RWPE2 (cell line): ENCODE measurements around the gene CACNA1B.

ENCODE experiments used
- ATAC-seq: fragments of 200-7000 bp; cut with Tn5 transposase; 3 replicates; pipeline ENCODE4 v1.9.1; 2021; ENCODE audit warnings: low read depth
- DNase-seq: peaks from one replicate; pipeline ENCODE4 v3.0.0-alpha.2; 2020; ENCODE audit warnings: low spot score
- H3K27ac ChIP-seq: fragments of 450-650 bp; 2 replicates; pipeline ENCODE4 v1.5.1; 2017; ENCODE audit warnings: mild to moderate bottlenecking; ENCODE audit not compliant: poor library complexity, severe bottlenecking
- H3K27me3 ChIP-seq: fragments of 250-450 bp; sonication (Bioruptor Pico); 2 replicates; pipeline ENCODE4 v1.5.1; 2021; ENCODE audit warnings: mild to moderate bottlenecking, moderate library complexity; ENCODE audit not compliant: insufficient read depth, poor library complexity, severe bottlenecking
- H3K36me3 ChIP-seq: fragments of 250-450 bp; sonication (Bioruptor Pico); 2 replicates; pipeline ENCODE4 v1.5.1; 2020; ENCODE audit warnings: low read depth, mild to moderate bottlenecking, moderate library complexity
- H3K4me1 ChIP-seq: fragments of 250-450 bp; sonication (Bioruptor Pico); 2 replicates; pipeline ENCODE4 v1.5.1; 2021; ENCODE audit warnings: mild to moderate bottlenecking, moderate library complexity; ENCODE audit not compliant: insufficient read depth, poor library complexity, severe bottlenecking
- H3K4me3 ChIP-seq: fragments of 250-450 bp; sonication (Bioruptor Pico); 2 replicates; pipeline ENCODE4 v1.5.1; 2021; ENCODE audit warnings: mild to moderate bottlenecking, moderate library complexity; ENCODE audit not compliant: severe bottlenecking
- H3K9me3 ChIP-seq: fragments of 250-450 bp; sonication (Bioruptor Pico); 2 replicates; pipeline ENCODE4 v1.5.1; 2021; ENCODE audit warnings: mild to moderate bottlenecking, moderate library complexity; ENCODE audit not compliant: severe bottlenecking
- CTCF ChIP-seq: fragments of 450-650 bp; IDR thresholded peaks from one replicate; pipeline ENCODE4 v1.5.1; 2017; ENCODE audit warnings: mild to moderate bottlenecking, moderate library complexity; ENCODE audit not compliant: poor library complexity, severe bottlenecking

The CACNA1B gene

DNA sequence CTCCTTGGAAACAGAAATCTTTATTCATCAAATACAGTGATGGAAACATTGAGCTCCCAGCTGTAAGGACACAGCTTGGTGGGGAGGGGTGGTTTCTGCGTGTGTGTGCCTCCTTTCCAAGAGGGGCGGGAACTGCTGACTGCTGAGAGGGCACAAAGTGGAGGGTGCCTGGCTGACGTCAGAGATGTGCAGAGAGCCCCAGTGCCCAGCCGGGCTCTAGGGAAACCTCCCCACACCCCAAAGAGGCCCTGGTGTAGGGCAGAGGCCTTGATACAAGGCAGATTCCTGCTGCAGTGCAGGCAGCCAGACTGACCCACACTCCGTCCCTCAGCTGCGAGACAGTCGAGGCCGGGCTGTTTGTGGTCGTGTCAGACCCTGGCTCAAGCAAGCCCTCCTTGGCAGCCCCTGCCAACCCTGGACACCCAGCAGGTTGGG, 191.0 kb downstream of the CACNA1B start:
- no peaks in the 10 kb centered on the region for H3K4me1 ChIP-seq
- H3K4me3 ChIP-seq = no peak overlapping the region
- DNase-seq = peak; percentile 36
- peaks cover 9% of the 10 kb centered on the region for H3K27me3 ChIP-seq
- ATAC-seq = no peak
- H3K36me3 ChIP-seq = no peaks in the 10 kb centered on the region
- no peaks in the 10 kb centered on the region for H3K9me3 ChIP-seq
- no peak overlapping the region for H3K27ac ChIP-seq
- TF ChIP-seq CTCF = no peak

- no peak for TF ChIP-seq CTCF
- no peaks in the 10 kb centered on the region for H3K9me3 ChIP-seq
- no peaks in the 10 kb centered on the region for H3K36me3 ChIP-seq
- peaks cover 9% of the 10 kb centered on the region for H3K27me3 ChIP-seq
- no peaks in the 10 kb centered on the region for H3K4me1 ChIP-seq
- DNase-seq = no peak
- H3K27ac ChIP-seq = no peak overlapping the region
- no peak overlapping the region for H3K4me3 ChIP-seq
- no peak for ATAC-seq
These were observed 192.3 kb downstream of the CACNA1B start for GRCh38 chr9:138069731-138070456.

DNA sequence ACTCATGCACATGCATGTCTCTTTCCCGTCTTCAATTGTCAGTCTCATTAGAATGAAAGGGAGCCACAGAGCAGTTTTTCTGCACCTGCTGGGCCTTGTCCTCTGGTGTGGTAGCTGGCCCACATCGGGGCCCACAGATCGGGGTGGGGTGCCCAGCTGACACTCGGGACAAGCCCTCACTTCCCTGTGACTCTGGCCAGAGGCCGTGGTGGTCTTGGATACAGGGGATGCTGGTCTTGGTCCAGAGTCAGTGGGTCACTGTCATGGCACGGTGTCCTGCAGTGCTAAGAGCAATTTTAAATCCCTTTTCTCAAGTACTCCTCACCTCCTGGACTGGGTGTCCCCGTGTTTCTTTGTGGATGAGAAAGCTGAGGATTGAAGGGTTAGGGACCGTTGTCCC, 193.2 kb downstream of the CACNA1B start:
- no peak for DNase-seq
- no peak for TF ChIP-seq CTCF
- Histone ChIP-seq H3K27me3 (peaks cover 9% of the 10 kb centered on the region), H3K36me3 (no peaks in the 10 kb centered on the region), H3K4me3 (no peak overlapping the region), H3K4me1 (no peaks in the 10 kb centered on the region), H3K27ac (no peak overlapping the region), H3K9me3 (no peaks in the 10 kb centered on the region)
- no peak for ATAC-seq

- DNase-seq = no peak
- Histone ChIP-seq H3K9me3 (no peaks in the 10 kb centered on the region), H3K27ac (no peak overlapping the region), H3K27me3 (peaks cover 6% of the 10 kb centered on the region), H3K4me3 (no peak overlapping the region), H3K36me3 (no peaks in the 10 kb centered on the region), H3K4me1 (no peaks in the 10 kb centered on the region)
- no peak for TF ChIP-seq CTCF
- no peak for ATAC-seq
These were observed 193.7 kb downstream of the CACNA1B start for GRCh38 chr9:138071292-138071691.

DNA sequence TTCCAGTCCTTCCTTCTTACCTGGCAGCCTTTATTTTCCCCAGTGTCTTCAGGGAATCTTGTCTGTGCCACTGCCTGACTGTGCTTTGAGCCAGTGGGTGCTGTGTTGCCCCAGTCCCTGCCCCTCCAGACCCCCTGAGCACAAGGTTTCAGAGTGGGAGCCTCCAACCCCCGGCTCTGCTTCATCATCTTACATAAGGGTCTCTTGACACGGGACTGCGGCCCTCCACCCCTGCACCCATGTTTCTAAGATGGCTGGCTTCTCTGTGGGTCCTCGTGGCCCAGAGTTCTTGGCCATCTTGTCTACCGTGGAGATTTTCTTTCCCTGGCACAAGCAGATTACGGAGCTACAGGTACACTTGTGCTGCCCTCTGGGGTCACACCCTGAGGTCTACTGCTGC, 194.1 kb downstream of the CACNA1B start:
- H3K27me3 ChIP-seq = peaks cover 2% of the 10 kb centered on the region
- TF ChIP-seq CTCF = no peak
- no peak for DNase-seq
- no peak for ATAC-seq
- no peak overlapping the region for H3K27ac ChIP-seq
- no peaks in the 10 kb centered on the region for H3K4me1 ChIP-seq
- no peaks in the 10 kb centered on the region for H3K36me3 ChIP-seq
- H3K4me3 ChIP-seq = no peak overlapping the region
- no peaks in the 10 kb centered on the region for H3K9me3 ChIP-seq
